GM12891 (cell line): ENCODE measurements around the gene ZNF407.
A peak's percentile ranks its signal among the peaks of the same experiment; 100 is the strongest.

Experiments used
- DNase-seq: peaks from one replicate; pipeline ENCODE4 v3.0.0; 2011; ENCODE audit warnings: low spot score; ENCODE audit not compliant: insufficient read length
- FAIRE-seq: peaks from 2 replicates; lab custom pipeline; 2011; peaks lifted over from hg19 to GRCh38; lab: Jason Lieb, UNC
- PAX5 ChIP-seq: IDR thresholded peaks from 2 replicates; pipeline ENCODE4 v1.6.1; 2011; ENCODE audit warnings: low read length, moderate library complexity, mild to moderate bottlenecking; ENCODE audit not compliant: insufficient read depth, severe bottlenecking
- POLR2A ChIP-seq: IDR thresholded peaks from 2 replicates; pipeline ENCODE4 v1.6.1; 2011; ENCODE audit warnings: low read depth, low read length, control low read depth
- POLR2AphosphoS5 ChIP-seq: IDR thresholded peaks from 2 replicates; pipeline ENCODE4 v1.6.1; 2011; ENCODE audit warnings: low read depth, low read length, control low read depth
- POU2F2 ChIP-seq: IDR thresholded peaks from 2 replicates; pipeline ENCODE4 v1.6.1; 2011; ENCODE audit warnings: low read depth, mild to moderate bottlenecking, control low read depth, low read length, moderate library complexity
- SPI1 ChIP-seq: IDR thresholded peaks from 2 replicates; pipeline ENCODE4 v1.6.1; 2011; ENCODE audit warnings: low read depth, low read length, control low read depth
- TAF1 ChIP-seq: IDR thresholded peaks from 2 replicates; pipeline ENCODE4 v1.6.1; 2011; ENCODE audit warnings: low read depth, low read length, control low read depth

The ZNF407 gene

GRCh38 chr18:75003039-75003438, 405.4 kb downstream of the ZNF407 start:
- TF ChIP-seq TAF1: no peak
- no peak for TF ChIP-seq POLR2AphosphoS5
- no peak for TF ChIP-seq POU2F2
- TF ChIP-seq POLR2A: no peak
- TF ChIP-seq PAX5: no peak
- TF ChIP-seq SPI1: no peak
- FAIRE-seq (no peak), DNase-seq (no peak)

- no peak for DNase-seq
- TF ChIP-seq TAF1 (no peak), POLR2A (no peak), SPI1 (no peak), POLR2AphosphoS5 (no peak)
- no peak for FAIRE-seq
These were observed 406.4 kb downstream of the ZNF407 start for GRCh38 chr18:75003764-75004690.

GRCh38 chr18:75005626-75006025, 408.0 kb downstream of the ZNF407 start:
- FAIRE-seq (no peak), DNase-seq (no peak)
- no peak for TF ChIP-seq TAF1
- no peak for TF ChIP-seq SPI1
- TF ChIP-seq POLR2AphosphoS5: no peak
- no peak for TF ChIP-seq POLR2A
- no peak for TF ChIP-seq PAX5
- TF ChIP-seq POU2F2: no peak

- TF ChIP-seq TAF1: no peak
- TF ChIP-seq POU2F2: no peak
- TF ChIP-seq POLR2A: no peak
- TF ChIP-seq POLR2AphosphoS5: no peak
- no peak for TF ChIP-seq SPI1
- no peak for TF ChIP-seq PAX5
- no peak for DNase-seq
- no peak for FAIRE-seq
These were observed 410.5 kb downstream of the ZNF407 start for GRCh38 chr18:75008186-75008585.

GRCh38 chr18:75009296-75009695, 411.6 kb downstream of the ZNF407 start:
- DNase-seq (no peak), FAIRE-seq (no peak)
- TF ChIP-seq SPI1 (no peak), POU2F2 (no peak), TAF1 (no peak), POLR2AphosphoS5 (no peak), POLR2A (no peak), PAX5 (no peak)

- no peak for FAIRE-seq
- TF ChIP-seq PAX5 (no peak), TAF1 (no peak), SPI1 (no peak), POLR2AphosphoS5 (no peak), POU2F2 (no peak), POLR2A (no peak)
- DNase-seq: no peak
These were observed 412.2 kb downstream of the ZNF407 start for GRCh38 chr18:75009878-75010277.

GRCh38 chr18:75010278-75010677, 412.6 kb downstream of the ZNF407 start:
- FAIRE-seq (peak; percentile 38), DNase-seq (no peak)
- TF ChIP-seq SPI1: no peak
- no peak for TF ChIP-seq PAX5
- TF ChIP-seq POLR2AphosphoS5: no peak
- TF ChIP-seq POU2F2: no peak
- TF ChIP-seq POLR2A: no peak
- TF ChIP-seq TAF1: no peak

- peak; percentile 20 for FAIRE-seq
- TF ChIP-seq POLR2AphosphoS5: no peak
- no peak for TF ChIP-seq SPI1
- TF ChIP-seq PAX5: no peak
- no peak for TF ChIP-seq POU2F2
- no peak for TF ChIP-seq POLR2A
- no peak for TF ChIP-seq TAF1
- DNase-seq: no peak
These were observed 413.0 kb downstream of the ZNF407 start for GRCh38 chr18:75010689-75011088.

GRCh38 chr18:75016025-75016717, 418.5 kb downstream of the ZNF407 start:
- FAIRE-seq (peak; percentile 69), DNase-seq (no peak)
- TF ChIP-seq PAX5: peak; percentile 11
- TF ChIP-seq TAF1: no peak
- peak; percentile 87 for TF ChIP-seq SPI1

GRCh38 chr18:75023473-75023872, 425.8 kb downstream of the ZNF407 start:
- DNase-seq (no peak), FAIRE-seq (no peak)
- TF ChIP-seq POLR2A (no peak), PAX5 (no peak), POU2F2 (no peak), TAF1 (no peak), POLR2AphosphoS5 (no peak), SPI1 (no peak)
